Loucy (cell line): ENCODE data around the gene FUT4.

Experiments
- EZH2phosphoT487 ChIP-seq: fragments of 200-600 bp; IDR thresholded peaks from 2 replicates; pipeline ENCODE4 v1.6.1; 2018; ENCODE audit warnings: antibody characterized with exemption, mild to moderate bottlenecking, moderate library complexity, borderline replicate concordance
- TF ChIP-seq, protein P1 (sequence below): fragments of 200-600 bp; sonication (generic); conservative IDR thresholded peaks from 2 replicates; pipeline ENCODE4 v1.5.1; 2014; ENCODE audit warnings: mild to moderate bottlenecking, antibody characterized with exemption, low read length

DNA sequence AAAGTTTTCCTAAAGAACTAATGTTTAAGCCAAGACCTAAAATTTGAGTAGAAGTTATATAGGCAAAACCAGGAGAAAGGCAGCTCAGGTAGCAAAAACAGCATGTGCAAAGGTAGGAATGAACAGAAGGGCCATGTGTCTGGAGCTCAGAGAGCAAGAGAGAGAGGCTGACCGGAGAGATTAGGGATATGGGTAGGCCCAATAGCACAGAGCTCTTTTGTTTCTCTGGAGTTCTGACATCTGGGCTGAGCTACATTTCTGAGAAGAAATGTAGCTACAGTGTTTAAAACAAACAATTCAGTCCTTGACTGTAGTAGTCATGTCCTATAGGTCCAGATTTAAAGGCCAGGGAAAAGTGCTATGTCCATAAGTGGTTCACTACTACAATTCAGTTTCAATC is 27.0 kb upstream of the FUT4 start:
- TF ChIP-seq, protein P1, sequence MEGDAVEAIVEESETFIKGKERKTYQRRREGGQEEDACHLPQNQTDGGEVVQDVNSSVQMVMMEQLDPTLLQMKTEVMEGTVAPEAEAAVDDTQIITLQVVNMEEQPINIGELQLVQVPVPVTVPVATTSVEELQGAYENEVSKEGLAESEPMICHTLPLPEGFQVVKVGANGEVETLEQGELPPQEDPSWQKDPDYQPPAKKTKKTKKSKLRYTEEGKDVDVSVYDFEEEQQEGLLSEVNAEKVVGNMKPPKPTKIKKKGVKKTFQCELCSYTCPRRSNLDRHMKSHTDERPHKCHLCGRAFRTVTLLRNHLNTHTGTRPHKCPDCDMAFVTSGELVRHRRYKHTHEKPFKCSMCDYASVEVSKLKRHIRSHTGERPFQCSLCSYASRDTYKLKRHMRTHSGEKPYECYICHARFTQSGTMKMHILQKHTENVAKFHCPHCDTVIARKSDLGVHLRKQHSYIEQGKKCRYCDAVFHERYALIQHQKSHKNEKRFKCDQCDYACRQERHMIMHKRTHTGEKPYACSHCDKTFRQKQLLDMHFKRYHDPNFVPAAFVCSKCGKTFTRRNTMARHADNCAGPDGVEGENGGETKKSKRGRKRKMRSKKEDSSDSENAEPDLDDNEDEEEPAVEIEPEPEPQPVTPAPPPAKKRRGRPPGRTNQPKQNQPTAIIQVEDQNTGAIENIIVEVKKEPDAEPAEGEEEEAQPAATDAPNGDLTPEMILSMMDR, result no peak
- no peak for TF ChIP-seq EZH2phosphoT487
